HepG2 (cell line): ENCODE data around the gene GCNT4. TPM values are rescaled to one million over a fixed set of nuclear protein-coding genes. Genes with fewer than 3 reads are reported as not detected.

ENCODE experiments used
- ATAC-seq: fragments of 200-7000 bp; cut with Tn5 transposase; 3 replicates; pipeline ENCODE4 v1.9.1; 2020; ENCODE audit warnings: mild to moderate bottlenecking, moderate library complexity
- BruUV-seq: library from RNA; stranded (reverse); fragments of 400-500 nt; replicated peaks from 2 replicates; lab custom pipeline; 2021; lab: Mats Ljungman, UMichigan
- CTCF ChIA-PET: fragments of 300-600 bp; formaldehyde crosslinking; extraction: SDS; loops from one replicate; lab custom pipeline; 2021; ENCODE audit warnings: low total read pairs, inconsistent platforms, low intra/inter-chr PET ratio; lab: Yijun Ruan, JAX
- POLR2A ChIA-PET: fragments of 350-600 bp; sonication (Branson Sonifier 250); formaldehyde crosslinking; loops from one replicate; lab custom pipeline; 2020; ENCODE audit warnings: antibody characterized with exemption, inconsistent platforms; lab: Yijun Ruan, JAX
- DNase-seq: peaks from one replicate; pipeline ENCODE4 v3.0.0-alpha.2; 2015; ENCODE audit warnings: low spot score
- FAIRE-seq: peaks from 3 replicates; lab custom pipeline; 2011; peaks lifted over from hg19 to GRCh38; lab: Jason Lieb, UNC
- H2AFZ ChIP-seq: one replicate; pipeline ENCODE4 v1.6.1; 2011; ENCODE audit warnings: low read length, inconsistent platforms
- H3K27ac ChIP-seq: fragments of 300-600 bp; 3 replicates; pipeline ENCODE4 v1.8.0; 2011; ENCODE audit warnings: mixed run types, mild to moderate bottlenecking, mixed read lengths, low read length, inconsistent platforms; ENCODE audit not compliant: insufficient read depth; ENCODE audit errors: extremely low read length
- H3K27me3 ChIP-seq, 2 experiments: fragments of 200-600 bp in 1 of 2; 2 replicates in 1 of 2; 3 replicates in 1 of 2; pipeline versions ENCODE4 v1.6.0 to v1.8.0; 2011; ENCODE audit warnings: low read length in 2 of 2, mild to moderate bottlenecking in 2 of 2, moderate library complexity in 2 of 2, inconsistent platforms in 1 of 2; ENCODE audit not compliant: insufficient read depth in 2 of 2, control insufficient read depth in 1 of 2
- H3K36me3 ChIP-seq, 2 experiments: fragments of 200-600 bp in 1 of 2; replicated peaks in 1 of 2; 2 replicates in 1 of 2; 3 replicates in 1 of 2; pipeline versions ENCODE4 v1.5.1 to v1.8.0; 2011; ENCODE audit warnings: low read length in 2 of 2, inconsistent platforms in 1 of 2; ENCODE audit not compliant: insufficient read depth in 2 of 2, control insufficient read depth in 1 of 2
- H3K4me1 ChIP-seq: 2 replicates; pipeline ENCODE4 v1.5.1; 2012; ENCODE audit warnings: low read length, inconsistent platforms; ENCODE audit not compliant: insufficient read depth
- H3K4me2 ChIP-seq: 2 replicates; pipeline ENCODE4 v1.6.0; 2011; ENCODE audit warnings: low read depth, low read length, inconsistent platforms
- H3K4me3 ChIP-seq, 3 experiments: fragments of 200-600 bp in 1 of 3; sonication (generic), shearing (Covaris generic) in 1 of 3; replicated peaks in 1 of 3; 2 replicates each; pipeline ENCODE4 v1.5.1; 2011 to 2016; ENCODE audit warnings: low read length in 3 of 3, inconsistent platforms in 2 of 3, low read depth in 2 of 3, mild to moderate bottlenecking in 2 of 3, control low read depth in 1 of 3, mixed read lengths in 1 of 3; ENCODE audit not compliant: insufficient read depth in 1 of 3
- H3K79me2 ChIP-seq: one replicate; pipeline ENCODE4 v1.6.1; 2011; ENCODE audit warnings: low read length, inconsistent platforms; ENCODE audit not compliant: insufficient read depth
- H3K9ac ChIP-seq: 2 replicates; pipeline ENCODE4 v1.6.0; 2011; ENCODE audit warnings: mild to moderate bottlenecking, low read depth, low read length, inconsistent platforms; ENCODE audit not compliant: insufficient read depth
- H3K9me3 ChIP-seq: 2 replicates; pipeline ENCODE4 v1.5.1; 2012; ENCODE audit warnings: mild to moderate bottlenecking, low read length
- H4K20me1 ChIP-seq: 2 replicates; pipeline ENCODE4 v1.6.0; 2011; ENCODE audit warnings: inconsistent platforms, mild to moderate bottlenecking, low read length, moderate library complexity; ENCODE audit not compliant: insufficient read depth
- DPF2 ChIP-seq: sonication (generic); formaldehyde crosslinking; IDR thresholded peaks from 2 replicates; pipeline ENCODE4 v1.4.0; 2020; ENCODE audit warnings: mild to moderate bottlenecking, low read depth, missing genetic modification reagents, borderline replicate concordance
- GATAD2A ChIP-seq: IDR thresholded peaks from 2 replicates; pipeline ENCODE4 v1.6.1; 2016
- HDAC2 ChIP-seq: sonication (generic); formaldehyde crosslinking; IDR thresholded peaks from 2 replicates; pipeline ENCODE4 v1.4.0; 2020; ENCODE audit warnings: missing genetic modification reagents
- HMG20A ChIP-seq: IDR thresholded peaks from 2 replicates; pipeline ENCODE4 v1.6.1; 2016; ENCODE audit warnings: borderline replicate concordance
- HNF4G ChIP-seq, 2 experiments: sonication (generic) in 1 of 2; formaldehyde crosslinking in 1 of 2; IDR thresholded peaks; 2 replicates each; pipeline versions ENCODE4 v1.4.0 to v1.6.1; 2011 to 2020; ENCODE audit warnings: borderline replicate concordance in 2 of 2, low read depth in 2 of 2, mild to moderate bottlenecking in 2 of 2, low read length in 1 of 2, missing genetic modification reagents in 1 of 2, moderate library complexity in 1 of 2
- IKZF4 ChIP-seq: sonication (generic); formaldehyde crosslinking; IDR thresholded peaks from 2 replicates; pipeline ENCODE4 v1.5.1; 2020; ENCODE audit warnings: borderline replicate concordance, mild to moderate bottlenecking, low read depth, missing genetic modification reagents; ENCODE audit errors: not compliant biosample characterization
- ISL2 ChIP-seq: sonication (generic); formaldehyde crosslinking; IDR thresholded peaks from 2 replicates; pipeline ENCODE4 v1.5.0; 2020; ENCODE audit warnings: missing genetic modification reagents
- MEIS2 ChIP-seq: sonication (generic); formaldehyde crosslinking; IDR thresholded peaks from 2 replicates; pipeline ENCODE4 v1.9.0; 2021; ENCODE audit warnings: mild to moderate bottlenecking, missing genetic modification reagents
- MIER3 ChIP-seq: IDR thresholded peaks from 2 replicates; pipeline ENCODE4 v1.6.1; 2016; ENCODE audit warnings: missing compliant biosample characterization, borderline replicate concordance
- NCOA2 ChIP-seq: sonication (generic); formaldehyde crosslinking; IDR thresholded peaks from 2 replicates; pipeline ENCODE4 v1.8.0; 2022; ENCODE audit warnings: inconsistent platforms
- NFKB2 ChIP-seq: sonication (generic); formaldehyde crosslinking; IDR thresholded peaks from 2 replicates; pipeline ENCODE4 v1.4.0; 2020; ENCODE audit warnings: missing genetic modification reagents, borderline replicate concordance
- NR2F2 ChIP-seq: IDR thresholded peaks from 2 replicates; pipeline ENCODE4 v1.6.1; 2012; ENCODE audit warnings: low read depth, inconsistent platforms, borderline replicate concordance
- RARA ChIP-seq: IDR thresholded peaks from 2 replicates; pipeline ENCODE4 v1.6.1; 2016; ENCODE audit warnings: missing genetic modification reagents, missing compliant biosample characterization
- SOX6 ChIP-seq, 2 experiments: fragments of 450-650 bp in 1 of 2; sonication (generic) in 1 of 2; formaldehyde crosslinking in 1 of 2; IDR thresholded peaks; 2 replicates each; pipeline versions ENCODE4 v1.4.0 to v1.6.1; 2017 to 2020; ENCODE audit warnings: antibody characterized with exemption in 1 of 2, mild to moderate bottlenecking in 1 of 2, missing genetic modification reagents in 1 of 2
- TCF7 ChIP-seq: sonication (generic); IDR thresholded peaks from 2 replicates; pipeline ENCODE4 v1.6.1; 2016; ENCODE audit warnings: antibody characterized with exemption, low read depth
- TEAD2 ChIP-seq: sonication (generic); formaldehyde crosslinking; IDR thresholded peaks from 2 replicates; pipeline ENCODE4 v1.9.0; 2021; ENCODE audit warnings: missing genetic modification reagents
- TOPORS ChIP-seq: sonication (generic); formaldehyde crosslinking; IDR thresholded peaks from 2 replicates; pipeline ENCODE4 v1.8.0; 2023; ENCODE audit warnings: mild to moderate bottlenecking, missing genetic modification reagents
- ZNF160 ChIP-seq: sonication (generic); formaldehyde crosslinking; IDR thresholded peaks from 2 replicates; pipeline ENCODE4 v1.8.0; 2022; ENCODE audit warnings: mild to moderate bottlenecking, inconsistent platforms, missing genetic modification reagents
- ZNF577 ChIP-seq: sonication (generic); formaldehyde crosslinking; IDR thresholded peaks from 2 replicates; pipeline ENCODE4 v1.4.0; 2020; ENCODE audit warnings: mild to moderate bottlenecking, low read depth, missing genetic modification reagents, borderline replicate concordance
- in situ Hi-C: cut with HindIII; loops from 2 replicates; pipeline ENCODE4 v1.10.0; 2017; ENCODE audit warnings: low pct_unique_long_range_greater_than_20kb; ENCODE audit not compliant: extremely low pct_ligation_motif_present
- intact Hi-C: fragments of 100-400 bp; cut with micrococcal nuclease; formaldehyde crosslinking; loops from one replicate; pipeline ENCODE4 v1.10.0; 2022; ENCODE audit not compliant: unreplicated experiment
- polyA plus RNA-seq, 8 experiments: library from polyadenylated mRNA; depleted of rRNA in 3 of 8; stranded (reverse) in 7 of 8; unstranded in 1 of 8; fragments of >200 nt; fragmentation: Illumina TruSeq in 4 of 8; extraction: Trizol in 4 of 8; gene quantifications; 2 replicates each; pipeline versions ENCODE4 v1.2.1 to v1.2.3, GENCODE V29; 2011 to 2016; ENCODE audit warnings: low read depth in 4 of 8, missing spikeins in 1 of 8, mixed read lengths in 1 of 8; ENCODE audit not compliant: insufficient read depth in 1 of 8
- total RNA-seq, 5 experiments: library from RNA; depleted of rRNA; stranded (reverse); fragments of >200 nt; fragmentation: Illumina TruSeq; extraction: Trizol; gene quantifications; 2 replicates each; pipeline ENCODE4 v1.2.3, GENCODE V29; 2016; ENCODE audit warnings: low read depth in 1 of 5
- TF ChIP-seq, protein P1 (sequence below): fragments of 450-650 bp; IDR thresholded peaks from 2 replicates; pipeline ENCODE4 v1.6.1; 2017; ENCODE audit warnings: mild to moderate bottlenecking
- TF ChIP-seq, protein P2 (sequence below): sonication (generic); formaldehyde crosslinking; IDR thresholded peaks from 2 replicates; pipeline ENCODE4 v1.9.0; 2022; ENCODE audit warnings: missing genetic modification reagents, mild to moderate bottlenecking, borderline replicate concordance
- TF ChIP-seq, protein P3 (sequence below): sonication (generic); formaldehyde crosslinking; IDR thresholded peaks from 2 replicates; pipeline ENCODE4 v1.4.0; 2020; ENCODE audit warnings: mild to moderate bottlenecking, missing genetic modification reagents

Gene GCNT4
- total and polyA plus RNA-seq, 2 of the 13 experiments (the other 11 are each of a cell fraction or from before 2014, with no cell fraction given) = 0.22 to 0.38 TPM

DNA sequence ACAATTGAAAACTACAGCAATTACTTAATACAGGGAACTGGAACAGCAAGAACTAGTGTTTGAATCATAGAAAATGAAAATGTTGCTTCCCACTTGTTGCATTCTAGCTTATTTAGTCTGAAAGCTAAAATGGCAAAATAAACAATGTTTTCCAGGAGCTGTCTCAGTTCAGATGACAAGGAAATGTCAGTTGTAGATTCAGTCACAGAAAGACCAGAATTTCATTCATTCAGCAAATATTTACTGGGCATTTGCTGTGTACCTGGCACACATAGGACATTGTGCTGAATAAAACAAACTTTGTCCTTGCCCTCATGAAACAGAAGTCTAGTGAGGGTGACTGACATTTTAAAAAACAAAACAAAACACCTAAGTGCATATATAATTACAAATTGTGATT lies 41.5 kb downstream of the GCNT4 start:
- ATAC-seq = peak; percentile 74
- FAIRE-seq = no peak
- Histone ChIP-seq H3K4me2 (peak overlapping the region; percentile 26), H3K79me2 (no peaks in the 10 kb centered on the region), H3K4me3 (no peak overlapping the region), H2AFZ (no peak overlapping the region), H3K36me3 (no peaks in the 10 kb centered on the region), H3K27ac (no peak overlapping the region), H3K9me3 (peaks cover 4% of the 10 kb centered on the region), H3K27me3 (no peaks in the 10 kb centered on the region), H3K9ac (no peak overlapping the region), H4K20me1 (no peaks in the 10 kb centered on the region), H3K4me1 (peaks cover 23% of the 10 kb centered on the region)
- CTCF ChIA-PET = no interaction called here
- DNase-seq = peak; percentile 63
- in situ Hi-C loops (no loop called here), intact Hi-C loops (loop anchor here (1.0 kb wide), 1 partner anchor 39 kb away; no protein-coding TSS in a partner anchor)
- no TSS peak for BruUV-seq
- POLR2A ChIA-PET = no interaction called here
- TF ChIP-seq TCF7 = no peak
- 0 out of 2 replicates have a peak, but pooled peaks have one; percentile 34 for TF ChIP-seq HMG20A (CRISPR knock-in tag)
- no peak for TF ChIP-seq IKZF4
- TF ChIP-seq, protein P1, sequence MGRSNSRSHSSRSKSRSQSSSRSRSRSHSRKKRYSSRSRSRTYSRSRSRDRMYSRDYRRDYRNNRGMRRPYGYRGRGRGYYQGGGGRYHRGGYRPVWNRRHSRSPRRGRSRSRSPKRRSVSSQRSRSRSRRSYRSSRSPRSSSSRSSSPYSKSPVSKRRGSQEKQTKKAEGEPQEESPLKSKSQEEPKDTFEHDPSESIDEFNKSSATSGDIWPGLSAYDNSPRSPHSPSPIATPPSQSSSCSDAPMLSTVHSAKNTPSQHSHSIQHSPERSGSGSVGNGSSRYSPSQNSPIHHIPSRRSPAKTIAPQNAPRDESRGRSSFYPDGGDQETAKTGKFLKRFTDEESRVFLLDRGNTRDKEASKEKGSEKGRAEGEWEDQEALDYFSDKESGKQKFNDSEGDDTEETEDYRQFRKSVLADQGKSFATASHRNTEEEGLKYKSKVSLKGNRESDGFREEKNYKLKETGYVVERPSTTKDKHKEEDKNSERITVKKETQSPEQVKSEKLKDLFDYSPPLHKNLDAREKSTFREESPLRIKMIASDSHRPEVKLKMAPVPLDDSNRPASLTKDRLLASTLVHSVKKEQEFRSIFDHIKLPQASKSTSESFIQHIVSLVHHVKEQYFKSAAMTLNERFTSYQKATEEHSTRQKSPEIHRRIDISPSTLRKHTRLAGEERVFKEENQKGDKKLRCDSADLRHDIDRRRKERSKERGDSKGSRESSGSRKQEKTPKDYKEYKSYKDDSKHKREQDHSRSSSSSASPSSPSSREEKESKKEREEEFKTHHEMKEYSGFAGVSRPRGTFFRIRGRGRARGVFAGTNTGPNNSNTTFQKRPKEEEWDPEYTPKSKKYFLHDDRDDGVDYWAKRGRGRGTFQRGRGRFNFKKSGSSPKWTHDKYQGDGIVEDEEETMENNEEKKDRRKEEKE = no peak
- no peak for TF ChIP-seq ZNF577 (CRISPR knock-in tag)
- no peak for TF ChIP-seq HNF4G (IDR thresholded peaks at IDR 0.05; ENCODE audit: borderline replicate concordance, low read depth, low read length)
- TF ChIP-seq HNF4G (CRISPR knock-in tag; IDR thresholded peaks at IDR 0.05; ENCODE audit: borderline replicate concordance, low read depth) = no peak
- TF ChIP-seq, protein P2, sequence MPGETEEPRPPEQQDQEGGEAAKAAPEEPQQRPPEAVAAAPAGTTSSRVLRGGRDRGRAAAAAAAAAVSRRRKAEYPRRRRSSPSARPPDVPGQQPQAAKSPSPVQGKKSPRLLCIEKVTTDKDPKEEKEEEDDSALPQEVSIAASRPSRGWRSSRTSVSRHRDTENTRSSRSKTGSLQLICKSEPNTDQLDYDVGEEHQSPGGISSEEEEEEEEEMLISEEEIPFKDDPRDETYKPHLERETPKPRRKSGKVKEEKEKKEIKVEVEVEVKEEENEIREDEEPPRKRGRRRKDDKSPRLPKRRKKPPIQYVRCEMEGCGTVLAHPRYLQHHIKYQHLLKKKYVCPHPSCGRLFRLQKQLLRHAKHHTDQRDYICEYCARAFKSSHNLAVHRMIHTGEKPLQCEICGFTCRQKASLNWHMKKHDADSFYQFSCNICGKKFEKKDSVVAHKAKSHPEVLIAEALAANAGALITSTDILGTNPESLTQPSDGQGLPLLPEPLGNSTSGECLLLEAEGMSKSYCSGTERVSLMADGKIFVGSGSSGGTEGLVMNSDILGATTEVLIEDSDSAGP (CRISPR knock-in tag) = no peak
- no peak for TF ChIP-seq TEAD2 (CRISPR knock-in tag)
- TF ChIP-seq ZNF160 (CRISPR knock-in tag) = no peak
- 0 out of 2 replicates have a peak, but pooled peaks have one; percentile 18 for TF ChIP-seq HDAC2 (CRISPR knock-in tag)
- peak; percentile 53; the same call in 1 of the 2 replicates for TF ChIP-seq NCOA2 (CRISPR knock-in tag)
- TF ChIP-seq NFKB2 (CRISPR knock-in tag) = no peak
- peak; percentile 11; the same call in 1 of the 2 replicates for TF ChIP-seq MIER3 (CRISPR knock-in tag)
- no peak for TF ChIP-seq TOPORS
- no peak for TF ChIP-seq NR2F2
- TF ChIP-seq DPF2 (CRISPR knock-in tag) = 0 out of 2 replicates have a peak, but pooled peaks have one; percentile 24
- TF ChIP-seq GATAD2A (CRISPR knock-in tag) = peak; percentile 62
- peak; percentile 78 for TF ChIP-seq RARA (CRISPR knock-in tag)
- peak; percentile 67 for TF ChIP-seq ISL2 (CRISPR knock-in tag)
- TF ChIP-seq MEIS2 (CRISPR knock-in tag) = peak; percentile 58; the same call in 1 of the 2 replicates
- TF ChIP-seq, protein P3, sequence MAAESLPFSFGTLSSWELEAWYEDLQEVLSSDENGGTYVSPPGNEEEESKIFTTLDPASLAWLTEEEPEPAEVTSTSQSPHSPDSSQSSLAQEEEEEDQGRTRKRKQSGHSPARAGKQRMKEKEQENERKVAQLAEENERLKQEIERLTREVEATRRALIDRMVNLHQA (CRISPR knock-in tag) = no peak
- TF ChIP-seq SOX6 (IDR thresholded peaks at IDR 0.05) = no peak
- peak; percentile 81 for TF ChIP-seq SOX6 (CRISPR knock-in tag; IDR thresholded peaks at IDR 0.05)
